ENCODE measurements around the gene HOXA5.

DNA sequence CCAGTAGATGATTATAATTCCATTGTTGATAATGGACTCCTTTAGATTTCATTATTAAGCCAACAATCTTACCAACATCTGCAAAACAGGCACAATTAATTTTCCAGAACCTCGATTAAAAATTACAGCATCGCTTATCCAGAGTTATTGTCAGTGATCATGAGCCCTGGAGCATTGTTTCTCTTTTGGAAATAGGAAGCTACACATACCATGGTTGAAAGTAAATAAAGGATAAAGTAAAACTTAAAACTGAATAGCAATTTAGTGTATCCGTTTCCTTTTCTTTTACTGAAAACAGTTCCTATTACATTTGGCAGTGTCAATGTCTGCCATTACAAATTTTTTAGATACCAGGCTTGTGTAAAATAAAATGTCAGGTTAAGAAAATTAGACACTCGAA is 31.1 kb downstream of the HOXA5 start:
- TF ChIP-seq, protein P1, sequence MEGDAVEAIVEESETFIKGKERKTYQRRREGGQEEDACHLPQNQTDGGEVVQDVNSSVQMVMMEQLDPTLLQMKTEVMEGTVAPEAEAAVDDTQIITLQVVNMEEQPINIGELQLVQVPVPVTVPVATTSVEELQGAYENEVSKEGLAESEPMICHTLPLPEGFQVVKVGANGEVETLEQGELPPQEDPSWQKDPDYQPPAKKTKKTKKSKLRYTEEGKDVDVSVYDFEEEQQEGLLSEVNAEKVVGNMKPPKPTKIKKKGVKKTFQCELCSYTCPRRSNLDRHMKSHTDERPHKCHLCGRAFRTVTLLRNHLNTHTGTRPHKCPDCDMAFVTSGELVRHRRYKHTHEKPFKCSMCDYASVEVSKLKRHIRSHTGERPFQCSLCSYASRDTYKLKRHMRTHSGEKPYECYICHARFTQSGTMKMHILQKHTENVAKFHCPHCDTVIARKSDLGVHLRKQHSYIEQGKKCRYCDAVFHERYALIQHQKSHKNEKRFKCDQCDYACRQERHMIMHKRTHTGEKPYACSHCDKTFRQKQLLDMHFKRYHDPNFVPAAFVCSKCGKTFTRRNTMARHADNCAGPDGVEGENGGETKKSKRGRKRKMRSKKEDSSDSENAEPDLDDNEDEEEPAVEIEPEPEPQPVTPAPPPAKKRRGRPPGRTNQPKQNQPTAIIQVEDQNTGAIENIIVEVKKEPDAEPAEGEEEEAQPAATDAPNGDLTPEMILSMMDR (IDR thresholded peaks at IDR 0.05) = no peak
- no peak for TF ChIP-seq EP300 (IDR thresholded peaks at IDR 0.05; ENCODE audit: low read depth)
- TF ChIP-seq POLR2A (IDR thresholded peaks at IDR 0.05) = no peak
- TF ChIP-seq POLR2AphosphoS5 (IDR thresholded peaks at IDR 0.05) = no peak
